Activated CD4-positive, alpha-beta memory T cell treated with anti-CD3 and anti-CD28 coated beads, Interleukin-2, amount 10 ng/mL, durations not matched to agents 7 days and 5 days (primary cell): ENCODE measurements around the gene LRRC74B. TPM values are rescaled to one million over a fixed set of nuclear protein-coding genes. Genes with fewer than 3 reads are reported as not detected.
"Not testable (repeated sequence)": the region's sequence is repeated elsewhere in the genome, so short reads cannot be mapped to it uniquely, and the experiment has no call there.

Source experiments
- CTCF ChIA-PET: fragments of 350-600 bp; sonication (Branson Sonifier 250); formaldehyde crosslinking; loops from one replicate; lab custom pipeline; 2021; ENCODE audit warnings: antibody characterized with exemption, inconsistent platforms; lab: Charles Lee
- POLR2A ChIA-PET: fragments of 350-600 bp; sonication (Branson Sonifier 250); formaldehyde crosslinking; loops from one replicate; lab custom pipeline; 2021; ENCODE audit warnings: antibody characterized with exemption; lab: Charles Lee
- DNase-seq: peaks from one replicate; pipeline ENCODE4 v3.0.0-alpha.2; 2020
- H3K27ac Mint-ChIP-seq: one replicate; pipeline ENCODE4 v1.8.0; 2021; ENCODE audit warnings: mild to moderate bottlenecking, mixed read lengths
- H3K27me3 Mint-ChIP-seq: one replicate; pipeline ENCODE4 v1.8.0; 2021; ENCODE audit warnings: mixed read lengths
- H3K36me3 Mint-ChIP-seq: one replicate; pipeline ENCODE4 v1.8.0; 2021; ENCODE audit warnings: low read depth, mixed read lengths
- H3K4me1 Mint-ChIP-seq: one replicate; pipeline ENCODE4 v1.8.0; 2021; ENCODE audit warnings: mixed read lengths
- H3K4me3 Mint-ChIP-seq: one replicate; pipeline ENCODE4 v1.8.0; 2021; ENCODE audit warnings: mild to moderate bottlenecking, mixed read lengths
- H3K9me3 Mint-ChIP-seq: one replicate; pipeline ENCODE4 v1.8.0; 2021; ENCODE audit warnings: mixed read lengths
- total RNA-seq, 2 experiments: library from RNA; stranded (reverse); gene quantifications; one replicate each; pipeline ENCODE4 v1.2.3, GENCODE V29; 2021

Gene LRRC74B
- total RNA-seq, 2 experiments from 2014 or later, result not detected

GRCh38 chr22:21030621-21031544 is 14.9 kb upstream of the LRRC74B start:
- ChIA-PET CTCF (no interaction called here), POLR2A (no interaction called here)
- peaks cover 38% of the 10 kb centered on the region for H3K27me3 Mint-ChIP-seq
- H3K9me3 Mint-ChIP-seq, result no peaks in the 10 kb centered on the region
- no peak overlapping the region for H3K27ac Mint-ChIP-seq
- H3K4me1 Mint-ChIP-seq, result peaks cover 3% of the 10 kb centered on the region
- DNase-seq, result no peak
- H3K36me3 Mint-ChIP-seq, result no peaks in the 10 kb centered on the region
- H3K4me3 Mint-ChIP-seq, result no peak overlapping the region

DNA sequence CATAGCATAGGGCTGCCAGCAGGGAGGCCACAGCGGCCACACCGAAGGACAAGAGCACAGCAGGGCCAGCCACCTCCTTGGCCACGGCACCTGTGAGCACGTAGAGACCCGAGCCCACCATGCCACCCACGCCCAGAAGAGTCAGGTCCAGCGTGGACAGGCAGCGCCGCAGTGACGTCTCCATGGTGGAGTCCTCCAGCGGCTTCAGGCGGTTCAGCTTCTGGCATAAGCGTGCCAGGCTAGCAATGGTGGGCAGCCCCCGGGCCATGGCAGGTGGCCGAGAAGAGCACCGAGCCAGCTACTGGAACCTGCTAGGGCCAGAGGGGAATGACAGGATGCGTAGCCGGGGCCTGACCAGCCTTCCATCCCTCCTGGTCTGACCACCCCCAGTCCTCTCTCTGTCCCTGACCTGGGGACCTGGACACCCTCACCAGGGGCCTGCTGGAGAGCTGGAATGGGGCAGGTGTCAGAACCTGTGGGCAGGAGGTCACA is 14.2 kb upstream of the LRRC74B start:
- H3K27me3 Mint-ChIP-seq, result peaks cover 38% of the 10 kb centered on the region
- CTCF ChIA-PET, result no interaction called here
- H3K4me3 Mint-ChIP-seq, result no peak overlapping the region
- H3K36me3 Mint-ChIP-seq, result no peaks in the 10 kb centered on the region
- no peak overlapping the region for H3K27ac Mint-ChIP-seq
- POLR2A ChIA-PET, result no interaction called here
- H3K9me3 Mint-ChIP-seq, result no peaks in the 10 kb centered on the region
- peaks cover 3% of the 10 kb centered on the region for H3K4me1 Mint-ChIP-seq
- no peak for DNase-seq

DNA sequence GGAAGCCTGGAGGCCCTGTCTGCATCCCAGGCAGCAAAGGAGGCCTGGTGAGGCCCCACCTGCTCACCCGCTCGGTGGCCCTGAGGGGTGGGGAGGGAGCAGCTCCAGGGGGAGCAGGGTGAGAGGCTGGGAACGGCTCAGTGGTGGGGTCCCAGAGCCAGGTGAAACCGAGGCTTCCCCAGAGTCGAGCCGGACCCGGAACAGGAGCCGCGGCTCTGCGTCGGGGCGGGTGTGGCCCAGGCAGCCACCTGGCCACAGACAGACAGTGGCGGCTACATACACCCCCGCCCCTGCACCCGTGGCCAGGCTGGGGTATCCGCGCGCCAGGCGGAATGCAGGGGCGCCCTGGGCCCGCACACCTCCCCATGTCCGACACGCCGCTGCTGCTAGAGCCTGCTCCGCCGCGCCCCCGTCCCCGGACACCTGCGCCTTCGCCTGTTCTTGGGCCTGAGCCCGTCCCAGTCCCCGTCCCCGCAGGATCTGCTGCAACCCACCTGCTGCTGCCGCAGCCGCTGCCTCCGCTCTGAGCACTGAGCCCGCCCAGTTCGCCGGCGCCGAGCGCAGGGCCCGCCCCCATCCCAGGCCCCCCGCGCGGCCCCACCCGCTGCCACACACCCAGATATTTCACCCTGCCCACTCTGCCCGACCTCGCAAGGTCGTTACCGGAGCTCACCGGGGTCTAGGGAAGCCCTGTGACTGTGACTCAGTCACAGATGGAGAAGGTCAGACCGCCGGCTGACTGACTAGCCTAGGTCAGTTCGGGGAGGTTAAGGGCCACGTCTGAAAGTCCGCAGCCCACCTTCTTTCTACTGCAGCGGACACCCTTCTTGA is 13.5 kb upstream of the LRRC74B start, which contains the start of gene SLC7A4:
Gene SLC7A4 (minus strand): TSS at position 525 of the 831 bp plus-strand sequence. CDS start 749 bp downstream, outside the sequence.
- Mint-ChIP-seq H3K27me3 (peaks cover 39% of the 10 kb centered on the region), H3K36me3 (no peaks in the 10 kb centered on the region), H3K9me3 (no peaks in the 10 kb centered on the region), H3K27ac (no peak within 1 kb of the TSS), H3K4me3 (no peak within 1 kb of the TSS), H3K4me1 (peaks cover 3% of the 10 kb centered on the region)
- no peak for DNase-seq
- CTCF ChIA-PET, result no interaction called here
- POLR2A ChIA-PET, result no interaction called here

DNA sequence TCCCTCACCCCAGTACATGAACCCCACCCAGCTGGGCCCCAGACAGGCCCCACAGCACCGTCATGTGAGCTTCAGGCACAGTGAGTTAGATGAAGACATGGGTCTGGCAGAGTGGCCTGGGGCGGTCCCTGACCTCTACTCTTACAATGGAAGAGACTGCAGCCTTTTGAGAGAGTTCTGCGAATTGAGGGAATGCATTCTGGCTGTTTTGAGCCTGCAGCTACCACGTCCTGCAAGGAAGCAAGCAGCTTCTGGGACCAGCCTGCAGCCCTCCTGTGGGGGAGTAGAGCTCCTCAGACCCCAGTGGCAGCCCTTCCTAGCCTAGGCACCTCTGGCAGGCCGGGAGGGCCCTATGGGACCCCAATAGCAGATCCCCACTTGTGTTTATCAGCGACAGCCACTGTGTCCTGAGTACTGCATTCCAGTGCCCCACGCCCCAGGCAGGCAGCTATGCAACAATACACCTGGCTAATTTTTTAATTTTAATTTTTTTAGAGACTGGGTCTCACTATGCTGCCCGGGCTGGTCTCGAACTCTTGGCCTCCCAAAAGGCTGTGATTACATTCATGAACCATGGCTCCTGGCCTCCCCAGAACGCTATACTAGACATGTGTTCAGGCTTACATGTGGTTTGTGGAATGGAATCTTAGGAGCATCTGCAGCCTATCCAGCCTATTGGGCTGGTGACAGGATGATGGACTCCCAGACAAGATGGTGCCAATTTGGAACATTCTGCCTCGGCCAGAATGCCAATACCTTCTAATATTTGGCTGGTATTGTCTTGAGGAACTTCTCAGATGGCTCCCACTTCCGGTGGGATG is 12.7 kb upstream of the LRRC74B start:
- Mint-ChIP-seq H3K27me3 (peaks cover 42% of the 10 kb centered on the region), H3K27ac (no peak overlapping the region), H3K4me3 (no peak overlapping the region), H3K36me3 (no peaks in the 10 kb centered on the region), H3K9me3 (no peaks in the 10 kb centered on the region), H3K4me1 (peaks cover 3% of the 10 kb centered on the region)
- CTCF ChIA-PET, result no interaction called here
- POLR2A ChIA-PET, result interaction anchor here (1.0 kb wide), 1 partner anchor 12 kb away, joined by 3 read pairs; no protein-coding TSS in a partner anchor
- no peak for DNase-seq

DNA sequence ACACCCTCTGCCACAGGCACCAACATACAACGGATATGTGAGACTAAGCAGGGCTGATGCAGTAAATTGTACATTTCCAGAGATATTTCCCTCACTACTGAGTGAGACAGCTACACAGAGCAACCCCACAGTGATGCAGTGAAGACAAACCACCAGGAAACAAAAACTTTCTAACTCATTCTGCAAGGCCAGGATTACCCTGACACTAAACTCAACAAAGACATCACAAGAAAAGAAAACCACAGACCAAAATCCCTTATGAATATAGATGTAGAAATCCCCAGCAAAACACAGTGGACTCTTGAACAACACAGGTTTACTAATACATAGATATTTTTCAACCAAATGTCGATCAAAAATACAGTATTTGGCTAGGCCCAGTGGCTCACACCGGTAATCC is 11.9 kb upstream of the LRRC74B start:
- ChIA-PET POLR2A (interaction anchor here (1.0 kb wide), 1 partner anchor 11 kb away, joined by 3 read pairs; no protein-coding TSS in a partner anchor), CTCF (no interaction called here)
- Mint-ChIP-seq H3K27ac (no peak overlapping the region), H3K4me1 (peaks cover 3% of the 10 kb centered on the region), H3K27me3 (peaks cover 46% of the 10 kb centered on the region), H3K36me3 (no peaks in the 10 kb centered on the region), H3K9me3 (no peaks in the 10 kb centered on the region), H3K4me3 (no peak overlapping the region)
- DNase-seq, result no peak

- Mint-ChIP-seq H3K4me1 (peaks cover 3% of the 10 kb centered on the region), H3K27ac (no peak overlapping the region), H3K9me3 (no peaks in the 10 kb centered on the region), H3K36me3 (no peaks in the 10 kb centered on the region), H3K4me3 (no peak overlapping the region), H3K27me3 (peaks cover 43% of the 10 kb centered on the region)
- ChIA-PET POLR2A (no interaction called here), CTCF (no interaction called here)
- DNase-seq, result no peak
Measured at GRCh38 chr22:21034989-21035388, 10.8 kb upstream of the LRRC74B start.

DNA sequence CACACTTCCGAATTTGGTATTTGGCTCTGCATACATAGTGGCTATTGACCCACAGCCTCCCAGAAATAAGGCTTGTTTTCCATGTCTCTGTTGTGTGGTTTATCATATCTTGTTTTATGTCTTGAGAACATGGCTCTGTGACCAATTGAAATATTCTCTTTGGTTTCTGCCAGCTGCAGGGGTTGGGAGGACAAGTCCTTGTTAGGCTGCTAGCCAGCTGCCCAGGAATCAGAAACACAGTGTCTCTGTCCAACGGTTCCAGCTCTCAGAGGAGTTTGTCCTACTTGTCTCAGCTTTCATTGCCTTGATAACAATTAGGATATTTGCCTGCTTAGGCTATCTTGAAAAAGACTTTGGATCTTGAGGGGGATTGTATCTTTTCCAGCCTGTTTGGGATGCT is 7.3 kb upstream of the LRRC74B start:
- Mint-ChIP-seq H3K27ac (no peak overlapping the region), H3K36me3 (no peaks in the 10 kb centered on the region), H3K27me3 (peaks cover 30% of the 10 kb centered on the region), H3K4me3 (no peak overlapping the region), H3K9me3 (no peaks in the 10 kb centered on the region), H3K4me1 (peaks cover 10% of the 10 kb centered on the region)
- ChIA-PET CTCF (no interaction called here), POLR2A (no interaction called here)
- DNase-seq, result no peak

GRCh38 chr22:21039158-21039557 is 6.6 kb upstream of the LRRC74B start:
- DNase-seq, H3K36me3 Mint-ChIP-seq, H3K4me3 Mint-ChIP-seq, H3K27ac Mint-ChIP-seq, POLR2A ChIA-PET, H3K9me3 Mint-ChIP-seq: not testable (repeated sequence)
- peaks cover 13% of the 10 kb centered on the region for H3K4me1 Mint-ChIP-seq
- CTCF ChIA-PET, result interaction anchor here (0.7 kb wide), 1 partner anchor 194 kb away, joined by 4 read pairs; no protein-coding TSS in a partner anchor
- H3K27me3 Mint-ChIP-seq, result peaks cover 27% of the 10 kb centered on the region

GRCh38 chr22:21041937-21042336 is 3.8 kb upstream of the LRRC74B start:
- peaks cover 30% of the 10 kb centered on the region for H3K4me1 Mint-ChIP-seq
- DNase-seq, result no peak
- H3K27ac Mint-ChIP-seq, result no peak overlapping the region
- ChIA-PET POLR2A (no interaction called here), CTCF (no interaction called here)
- H3K4me3 Mint-ChIP-seq, result no peak overlapping the region
- peaks cover 30% of the 10 kb centered on the region for H3K27me3 Mint-ChIP-seq
- no peaks in the 10 kb centered on the region for H3K36me3 Mint-ChIP-seq
- no peaks in the 10 kb centered on the region for H3K9me3 Mint-ChIP-seq

- POLR2A ChIA-PET, result no interaction called here
- DNase-seq, result no peak
- no peak overlapping the region for H3K4me3 Mint-ChIP-seq
- no peak overlapping the region for H3K27ac Mint-ChIP-seq
- H3K36me3 Mint-ChIP-seq, result no peaks in the 10 kb centered on the region
- peaks cover 26% of the 10 kb centered on the region for H3K27me3 Mint-ChIP-seq
- H3K4me1 Mint-ChIP-seq, result peaks cover 30% of the 10 kb centered on the region
- CTCF ChIA-PET, result no interaction called here
- H3K9me3 Mint-ChIP-seq, result no peaks in the 10 kb centered on the region
Measured at GRCh38 chr22:21042978-21043859, 2.5 kb upstream of the LRRC74B start.

- ChIA-PET CTCF (interaction anchor here (1.2 kb wide), 1 partner anchor 23 kb away, joined by 5 read pairs; no protein-coding TSS in a partner anchor), POLR2A (no interaction called here)
- Mint-ChIP-seq H3K4me1 (peaks cover 30% of the 10 kb centered on the region), H3K36me3 (no peaks in the 10 kb centered on the region), H3K27ac (no peak overlapping the region), H3K27me3 (peaks cover 22% of the 10 kb centered on the region), H3K4me3 (no peak overlapping the region), H3K9me3 (no peaks in the 10 kb centered on the region)
- DNase-seq, result no peak
Measured at GRCh38 chr22:21043860-21044535, 1.7 kb upstream of the LRRC74B start.
